Kidney capillary endothelial cell (primary cell): Measurements from ENCODE around the gene TYW1B.
"Not testable (repeated sequence)": the region's sequence is repeated elsewhere in the genome, so short reads cannot be mapped to it uniquely, and the experiment has no call there.

Source experiments
- DNase-seq: peaks from one replicate; pipeline ENCODE4 v3.0.0-alpha.2; 2018; ENCODE audit warnings: low spot score

TYW1B gene

DNA sequence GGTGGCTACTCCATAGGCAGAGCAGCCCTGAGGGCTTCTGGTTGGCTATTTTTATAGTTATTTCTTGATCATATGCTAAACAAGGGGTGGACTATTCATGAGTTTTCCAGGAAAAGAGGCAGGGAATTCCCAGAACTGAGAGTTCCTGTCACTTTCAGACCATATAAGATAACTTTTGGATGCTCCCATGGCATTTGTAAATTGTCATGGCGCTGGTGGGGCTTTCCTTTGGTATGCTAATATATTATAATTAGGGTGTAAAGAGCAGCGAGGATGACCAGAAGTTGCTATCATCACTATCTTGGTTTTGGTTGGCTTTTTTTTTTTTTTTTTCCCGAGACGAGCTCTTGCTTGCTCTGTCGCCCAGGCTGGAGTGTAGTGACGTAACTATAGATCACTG is 272.8 kb downstream of the TYW1B start:
- not testable (repeated sequence) for DNase-seq

DNA sequence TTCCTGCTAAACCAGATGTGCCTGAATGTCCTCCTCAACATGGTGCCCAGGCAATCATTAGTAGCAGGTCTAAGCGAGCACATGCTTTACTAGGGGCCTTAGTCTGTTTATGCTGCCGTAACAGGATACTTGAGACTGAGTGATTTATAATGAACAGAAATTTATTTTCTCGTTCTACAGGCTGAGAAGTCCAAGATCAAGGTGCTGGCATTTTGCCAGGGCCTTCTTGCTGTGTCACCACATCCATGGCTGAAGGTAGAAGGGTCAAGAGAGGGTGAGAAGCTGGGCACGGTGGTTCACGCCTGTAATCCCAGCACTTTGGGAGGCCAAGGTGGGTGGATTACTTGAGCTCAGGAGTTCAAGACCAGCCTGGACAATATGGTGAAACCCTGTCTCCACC is 273.6 kb downstream of the TYW1B start:
- not testable (repeated sequence) for DNase-seq

GRCh38 chr7:72550454-72550853 is 277.5 kb downstream of the TYW1B start:
- not testable (repeated sequence) for DNase-seq

GRCh38 chr7:72546586-72547237 is 281.3 kb downstream of the TYW1B start:
- not testable (repeated sequence) for DNase-seq

- not testable (repeated sequence) for DNase-seq
Observed at GRCh38 chr7:72544531-72544930, 283.5 kb downstream of the TYW1B start.

GRCh38 chr7:72540923-72541322 is 287.1 kb downstream of the TYW1B start:
- DNase-seq = no peak

GRCh38 chr7:72540106-72540611 is 287.8 kb downstream of the TYW1B start:
- DNase-seq = no peak

DNA sequence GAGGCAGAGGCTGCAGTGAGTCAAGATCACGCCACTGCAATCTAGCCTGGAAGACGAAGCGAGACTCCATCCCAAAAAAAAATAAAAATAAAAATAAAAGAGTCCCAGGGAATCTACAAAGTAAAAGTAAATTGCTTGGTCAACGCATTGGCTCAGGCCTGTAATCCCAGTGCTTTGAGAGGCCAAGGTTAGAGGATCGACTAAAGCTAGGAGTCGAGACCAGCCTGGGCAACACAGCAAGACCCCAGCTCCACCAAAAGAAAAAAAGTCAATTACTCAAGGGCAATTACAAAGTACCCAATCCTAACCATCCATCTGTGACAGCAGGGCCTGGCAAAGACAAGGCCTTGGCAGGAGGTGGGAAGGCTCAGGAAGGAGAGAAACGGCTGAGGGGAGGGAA is 288.3 kb downstream of the TYW1B start:
- DNase-seq = no peak

GRCh38 chr7:72538856-72539255 is 289.1 kb downstream of the TYW1B start:
- peak; percentile 26 for DNase-seq

DNA sequence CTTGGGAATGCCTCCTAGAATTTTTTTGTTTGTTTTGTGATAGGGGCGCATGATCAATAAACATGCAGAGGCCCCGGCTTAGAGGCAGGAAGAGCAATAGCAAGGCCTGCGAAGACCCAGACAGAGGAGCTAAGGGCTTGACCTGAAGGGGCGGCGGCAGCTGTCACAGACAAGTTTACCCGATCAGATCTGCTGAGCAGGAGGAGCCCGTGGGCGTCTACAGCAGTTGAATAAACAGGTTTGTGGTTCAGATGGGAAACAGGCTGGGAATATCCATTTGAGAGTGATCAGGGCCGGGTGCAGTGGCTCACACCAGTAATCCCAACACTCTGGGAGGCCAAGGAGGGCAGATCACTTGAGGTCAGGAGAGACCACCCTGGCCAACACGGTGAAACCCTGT is 289.9 kb downstream of the TYW1B start:
- no peak for DNase-seq

DNA sequence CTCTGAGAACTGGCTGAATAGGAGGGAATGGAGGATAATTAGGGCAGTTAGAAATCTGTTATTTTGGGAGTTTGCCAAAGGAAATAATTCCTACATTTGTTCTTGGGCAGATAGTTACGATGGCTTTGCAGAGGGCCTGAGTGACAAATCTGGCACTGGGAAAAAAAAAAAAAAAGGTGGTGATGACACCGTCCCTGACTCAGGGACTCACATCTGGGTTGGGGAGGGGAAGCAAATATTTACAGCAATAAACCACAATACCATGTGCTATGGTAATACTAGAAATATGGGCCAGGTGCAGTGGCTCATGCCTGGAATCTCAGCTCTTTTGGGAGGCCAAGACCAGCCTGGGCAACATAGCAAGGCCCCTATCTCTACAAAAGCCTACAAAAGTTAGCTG is 292.0 kb downstream of the TYW1B start:
- not testable (repeated sequence) for DNase-seq

GRCh38 chr7:72531048-72531447 is 297.0 kb downstream of the TYW1B start:
- DNase-seq = not testable (repeated sequence)
